Stimulated activated CD4-positive, alpha-beta T cell treated with anti-CD3 and anti-CD28 coated beads, Interleukin-4, amount 100 ng/mL, for 1 hour (primary cell): ENCODE data around the gene UBA6.

Experiments
- DNase-seq: peaks from one replicate; pipeline ENCODE4 v3.0.0-alpha.2; 2020

Gene UBA6

GRCh38 chr4:67575232-67576058, 125.5 kb downstream of the UBA6 start:
- no peak for DNase-seq

DNA sequence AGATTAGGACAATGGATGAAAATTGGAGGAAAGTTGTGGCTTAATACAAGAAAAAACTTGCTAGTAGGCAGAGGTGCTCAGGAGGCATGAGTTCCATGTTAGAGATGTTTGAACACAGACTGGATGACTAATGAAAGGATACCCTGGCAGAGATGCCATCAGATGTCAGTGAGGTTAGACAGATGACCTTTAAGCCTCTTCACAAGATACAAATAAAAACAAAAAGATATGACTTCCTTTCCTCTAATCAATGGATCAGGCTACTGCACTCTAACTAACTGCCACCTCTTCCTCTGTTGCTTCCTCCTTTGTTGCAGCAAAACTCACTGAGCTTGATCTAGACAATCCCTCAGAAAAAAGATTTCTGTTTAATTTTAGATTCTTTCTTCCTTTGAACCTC, 127.8 kb downstream of the UBA6 start:
- no peak for DNase-seq

DNA sequence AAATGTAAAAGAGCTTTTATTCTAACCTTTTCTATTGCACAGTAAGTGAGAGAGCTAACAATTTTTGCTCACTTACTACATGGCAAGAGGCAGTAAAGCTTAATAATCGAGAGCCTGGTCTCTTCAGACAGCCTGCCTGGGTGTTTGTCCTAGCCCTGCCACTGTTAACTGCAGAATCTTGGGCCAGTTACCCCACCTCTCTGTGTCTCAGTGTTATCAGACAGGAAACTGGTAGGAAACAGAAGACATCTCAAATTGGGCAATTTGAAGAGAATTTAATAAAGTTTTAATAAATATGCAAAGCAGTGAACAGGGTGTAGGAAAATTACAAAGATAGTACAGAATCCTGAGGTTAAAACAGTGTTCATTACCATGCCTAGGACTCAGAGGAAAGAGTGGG, 129.0 kb downstream of the UBA6 start:
- no peak for DNase-seq

DNA sequence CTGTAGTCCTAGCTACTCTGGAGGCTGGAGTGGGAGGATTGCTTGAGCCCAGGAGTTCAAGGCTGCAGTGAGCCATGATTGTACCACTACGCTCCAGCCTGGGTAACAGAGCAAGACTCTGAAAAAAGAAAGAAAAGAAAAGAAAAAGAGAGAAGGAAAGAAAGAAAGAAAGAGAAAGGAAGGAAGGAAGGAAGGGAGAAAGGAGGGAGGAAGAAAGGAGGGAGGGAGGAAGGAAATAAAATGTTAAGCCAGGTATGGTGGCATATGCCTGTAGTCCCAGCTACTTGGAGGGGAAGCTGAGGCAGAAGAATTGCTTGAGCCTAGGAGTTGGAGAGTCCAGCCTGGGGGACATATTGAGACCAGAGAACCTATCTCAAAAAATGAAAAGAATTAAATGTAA, 130.4 kb downstream of the UBA6 start:
- DNase-seq, result no peak

- DNase-seq, result no peak
Measured at GRCh38 chr4:67568820-67569219, 132.1 kb downstream of the UBA6 start.

DNA sequence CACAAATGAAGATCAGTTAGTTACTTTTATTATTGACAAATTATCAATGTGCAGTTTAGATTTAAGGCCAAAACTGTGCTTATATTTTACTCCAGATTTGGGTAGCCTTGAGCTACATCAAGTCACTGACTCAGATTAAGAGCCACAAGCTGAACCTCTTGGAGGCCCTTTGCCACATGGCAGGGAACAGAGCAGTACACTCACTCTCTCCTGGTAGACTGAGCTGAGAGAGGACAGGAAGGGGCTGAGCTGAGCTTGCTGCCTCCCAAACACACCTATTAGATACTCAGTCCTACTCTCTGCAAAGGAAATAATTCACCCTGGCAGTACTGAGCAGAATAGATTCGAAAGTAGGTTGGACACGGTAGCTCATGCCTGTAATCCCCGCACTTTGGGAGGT, 134.6 kb downstream of the UBA6 start:
- no peak for DNase-seq

GRCh38 chr4:67565284-67565683, 135.7 kb downstream of the UBA6 start:
- no peak for DNase-seq
